Uterus (tissue), 4 donors: Measurements from ENCODE around the gene HLA-DOA. TPM values are rescaled to one million over a fixed set of nuclear protein-coding genes. Genes with fewer than 3 reads are reported as not detected.

Source experiments
- DNase-seq, 2 donors: peaks; one replicate each; pipeline ENCODE4 v3.0.0-alpha.2; 2019 to 2020
- H3K27ac ChIP-seq, 2 donors: fragments of 200-600 bp; sonication (generic); 1 replicate in 1 of 2; 2 replicates in 1 of 2; pipeline ENCODE4 v1.5.1; 2016 to 2018
- H3K27me3 ChIP-seq, 2 donors: fragments of 200-600 bp; sonication (generic); one replicate each; pipeline ENCODE4 v1.5.1; 2018 to 2019; ENCODE audit warnings: control low read depth in 1 of 2
- H3K36me3 ChIP-seq, 2 donors: fragments of 200-600 bp; sonication (generic); one replicate each; pipeline ENCODE4 v1.5.1; 2019; ENCODE audit warnings: control low read depth in 1 of 2
- H3K4me1 ChIP-seq, 2 donors: fragments of 200-600 bp; sonication (generic); one replicate each; pipeline ENCODE4 v1.5.1; 2018 to 2019; ENCODE audit warnings: control low read depth in 1 of 2
- H3K4me3 ChIP-seq, 2 donors: fragments of 200-600 bp; sonication (generic); 1 replicate in 1 of 2; 2 replicates in 1 of 2; pipeline ENCODE4 v1.5.1; 2018 to 2019; ENCODE audit warnings: mild to moderate bottlenecking in 1 of 2
- H3K9me3 ChIP-seq, 2 donors: fragments of 200-600 bp; sonication (generic); one replicate each; pipeline ENCODE4 v1.5.1; 2019; ENCODE audit warnings: control low read depth in 1 of 2
- CTCF ChIP-seq, 4 experiments: fragments of 200-600 bp in 2 of 4; fragments of 450-650 bp in 2 of 4; sonication (generic) in 2 of 4; IDR thresholded peaks; one replicate each; pipeline ENCODE4 v1.5.1; 2016 to 2019; ENCODE audit warnings: antibody characterized with exemption in 4 of 4, mild to moderate bottlenecking in 2 of 4, moderate library complexity in 1 of 4
- POLR2A ChIP-seq, 2 donors: fragments of 450-650 bp; IDR thresholded peaks; one replicate each; pipeline ENCODE4 v1.6.1; 2016; ENCODE audit warnings: antibody characterized with exemption in 2 of 2, mild to moderate bottlenecking in 1 of 2, moderate library complexity in 1 of 2
- intact Hi-C: fragments of 100-400 bp; cut with DNase I; formaldehyde crosslinking; loops from one replicate; pipeline ENCODE4 v1.15.1; 2023; ENCODE audit warnings: low total_unique reads
- total RNA-seq, 4 donors: library from RNA; depleted of rRNA in 3 of 4; stranded (reverse); fragments of >200 nt in 3 of 4; gene quantifications; one replicate each; pipeline versions ENCODE4 v1.1.0 to v1.2.4, GENCODE V29; 2014 to 2023
- donor health status: DM: yes; HTN: yes; CAD: no.

The HLA-DOA gene
- 10 to 100 TPM in 3 of 4 donors, 1 to 10 TPM in 1; 8.2 to 34.1 (median 18.4) TPM for total RNA-seq

GRCh38 chr6:33008944-33009861 lies at the start of gene HLA-DOA:
Gene HLA-DOA, minus strand, starts transcription at chr6:33009591.
- Histone ChIP-seq H3K27ac (peak within 1 kb of the TSS in 1 of 2 donors; percentile 57), H3K9me3 (no peaks in the 10 kb centered on the region), H3K4me1 (no peaks in the 10 kb centered on the region), H3K4me3 (no peak within 1 kb of the TSS), H3K36me3 (no peaks in the 10 kb centered on the region), H3K27me3 (no peaks in the 10 kb centered on the region)
- intact Hi-C loops, result no loop called here
- TF ChIP-seq POLR2A (IDR thresholded peaks at IDR 0.05) (peak in 1 of 2 donors; percentile 24), CTCF (IDR thresholded peaks at IDR 0.05) (no peak)
- no peak for DNase-seq

DNA sequence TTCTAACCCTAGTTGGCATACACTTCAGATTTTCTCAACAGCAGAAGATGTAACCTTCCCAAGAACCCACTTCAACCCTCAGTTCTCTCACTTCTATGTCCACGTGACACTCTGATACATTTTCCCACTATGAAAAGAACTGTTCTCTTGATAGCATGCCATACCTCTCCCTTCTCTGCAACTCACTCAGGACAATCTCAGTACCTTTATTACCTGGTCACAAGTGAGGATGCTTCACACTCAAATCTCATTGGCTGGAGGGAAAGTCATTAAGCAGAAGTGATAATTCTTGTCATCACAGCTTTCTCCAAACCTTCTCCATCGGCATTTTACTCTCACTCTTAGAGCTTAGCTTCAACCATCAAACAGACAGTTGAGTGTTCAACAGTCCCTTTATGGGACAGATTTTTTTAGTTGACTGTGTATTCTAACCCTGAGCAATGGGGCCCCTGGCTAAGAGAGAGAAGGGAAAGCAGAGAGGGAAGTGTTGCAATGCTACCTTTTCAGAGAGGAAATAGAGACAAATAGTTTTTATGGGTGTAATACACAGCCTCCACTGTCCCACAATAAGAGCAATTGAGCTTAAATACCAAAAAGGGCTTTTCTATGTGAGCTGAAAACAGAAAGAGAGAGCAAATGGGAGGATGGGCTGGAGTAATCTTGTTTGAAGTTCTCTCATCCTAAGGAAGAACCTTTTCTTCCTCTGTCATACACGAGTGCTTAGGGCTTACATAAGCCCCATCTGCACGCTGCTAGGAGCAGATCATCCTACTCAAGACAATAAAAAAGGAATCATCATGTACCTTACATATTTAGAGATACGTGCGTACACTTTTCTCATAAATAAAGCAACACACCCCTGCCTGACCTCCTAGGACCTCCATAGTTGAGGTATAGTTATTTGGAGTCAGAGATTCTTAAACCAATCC lies 48.1 kb upstream of the HLA-DOA start:
- Histone ChIP-seq H3K4me3 (no peak overlapping the region), H3K27me3 (no peaks in the 10 kb centered on the region), H3K27ac (no peak overlapping the region), H3K36me3 (no peaks in the 10 kb centered on the region), H3K9me3 (no peaks in the 10 kb centered on the region), H3K4me1 (no peaks in the 10 kb centered on the region)
- intact Hi-C loops, result no loop called here
- no peak for DNase-seq
- TF ChIP-seq CTCF (IDR thresholded peaks at IDR 0.05), result no peak
- no peak for TF ChIP-seq POLR2A (IDR thresholded peaks at IDR 0.05)

DNA sequence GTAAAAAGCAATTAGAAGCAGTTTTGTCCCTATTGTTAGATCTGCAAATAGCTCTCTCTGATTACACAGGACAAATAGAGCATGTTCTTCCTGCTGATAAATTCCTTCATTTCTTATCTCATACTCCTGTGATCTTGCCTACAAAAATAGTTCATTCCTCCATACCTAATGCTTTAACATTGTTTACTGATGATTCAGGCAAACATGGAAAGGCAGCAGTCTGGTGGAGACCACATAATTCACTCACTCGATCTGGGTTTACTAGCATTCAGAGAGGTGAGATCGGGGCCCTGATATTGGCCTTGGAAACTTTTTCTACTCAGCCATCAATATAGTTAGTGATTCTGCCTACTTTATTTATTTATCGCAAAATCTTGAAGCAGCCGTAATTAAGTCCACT lies 43.8 kb upstream of the HLA-DOA start:
- no peaks in the 10 kb centered on the region for H3K4me1 ChIP-seq
- H3K9me3 ChIP-seq, result no peaks in the 10 kb centered on the region
- intact Hi-C loops, result no loop called here
- no peak overlapping the region for H3K4me3 ChIP-seq
- TF ChIP-seq POLR2A (IDR thresholded peaks at IDR 0.05) (no peak), CTCF (IDR thresholded peaks at IDR 0.05) (no peak)
- no peaks in the 10 kb centered on the region for H3K27me3 ChIP-seq
- no peak for DNase-seq
- H3K27ac ChIP-seq, result no peak overlapping the region
- H3K36me3 ChIP-seq, result no peaks in the 10 kb centered on the region

GRCh38 chr6:33052627-33053026 lies 43.2 kb upstream of the HLA-DOA start:
- Histone ChIP-seq H3K36me3 (no peaks in the 10 kb centered on the region), H3K9me3 (no peaks in the 10 kb centered on the region), H3K4me3 (no peak overlapping the region), H3K27me3 (no peaks in the 10 kb centered on the region), H3K27ac (no peak overlapping the region), H3K4me1 (no peaks in the 10 kb centered on the region)
- intact Hi-C loops, result no loop called here
- DNase-seq, result no peak
- TF ChIP-seq CTCF (IDR thresholded peaks at IDR 0.05), result no peak
- no peak for TF ChIP-seq POLR2A (IDR thresholded peaks at IDR 0.05)
